HFFc6 (cell line): ENCODE results near the gene GOPC. TPM values are rescaled to one million over a fixed set of nuclear protein-coding genes. Genes with fewer than 3 reads are reported as not detected.
A peak's percentile ranks its signal among the peaks of the same experiment; 100 is the strongest.

ENCODE experiments used
- DNase-seq: peaks from one replicate; pipeline ENCODE4 v3.0.0-alpha.2; 2018
- H3K27ac Mint-ChIP-seq: 2 replicates; pipeline ENCODE4 v1.8.0; 2020; ENCODE audit warnings: mild to moderate bottlenecking, mixed read lengths
- H3K27me3 Mint-ChIP-seq: 2 replicates; pipeline ENCODE4 v1.8.0; 2021; ENCODE audit warnings: mild to moderate bottlenecking, moderate library complexity, mixed read lengths; ENCODE audit not compliant: insufficient read depth
- H3K36me3 Mint-ChIP-seq: 2 replicates; pipeline ENCODE4 v1.8.0; 2021; ENCODE audit warnings: low read depth, mixed read lengths
- H3K4me1 Mint-ChIP-seq: 2 replicates; pipeline ENCODE4 v1.8.0; 2020; ENCODE audit warnings: low read depth, mixed read lengths
- H3K4me3 Mint-ChIP-seq: 2 replicates; pipeline ENCODE4 v1.8.0; 2020; ENCODE audit warnings: mild to moderate bottlenecking, moderate library complexity, mixed read lengths
- H3K9me3 Mint-ChIP-seq: 2 replicates; pipeline ENCODE4 v1.8.0; 2020; ENCODE audit warnings: mild to moderate bottlenecking, mixed read lengths
- total RNA-seq, 6 experiments: library from RNA; stranded (reverse); fragmentation: NEBNext Ultra II Directional; extraction: Animal tissue kit (Norgen Biotek cat#: 25700); gene quantifications; 2 replicates in 1 of 6; 3 replicates in 5 of 6; pipeline ENCODE4 v1.2.3, GENCODE V29; 2021
- TF ChIP-seq, protein P1 (sequence below): fragments of 200-600 bp; sonication (generic); IDR thresholded peaks from 2 replicates; pipeline ENCODE4 v1.5.0; 2021; ENCODE audit warnings: antibody characterized with exemption, mild to moderate bottlenecking

GOPC gene
- total RNA-seq, 6 experiments from 2014 or later, result 40.5 to 51.8 (median 45.4) TPM

DNA sequence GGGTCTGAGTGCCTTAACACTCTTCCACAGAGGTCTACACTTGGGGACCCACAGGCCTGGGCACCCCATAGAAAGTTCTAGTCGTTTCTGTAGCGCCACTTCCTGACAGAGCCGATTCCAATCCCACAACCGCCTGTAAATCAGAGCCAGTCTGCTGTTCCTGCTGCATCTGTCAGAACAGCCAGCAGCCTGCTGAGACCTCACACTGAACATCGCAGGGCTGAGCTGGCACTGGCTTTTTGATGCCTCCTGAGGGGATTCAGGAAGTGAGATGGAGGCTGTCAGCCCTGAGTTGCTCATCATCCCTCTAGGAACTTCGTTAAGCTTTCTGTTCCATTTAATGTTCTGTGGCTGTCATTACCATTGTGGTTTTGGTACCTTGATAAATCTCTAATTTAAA is 71.0 kb downstream of the GOPC start:
- H3K27ac Mint-ChIP-seq, result peak overlapping the region; percentile 13; the same call in 1 of the 2 replicates
- H3K9me3 Mint-ChIP-seq, result no peaks in the 10 kb centered on the region
- H3K4me1 Mint-ChIP-seq, result peaks cover 26% of the 10 kb centered on the region
- no peaks in the 10 kb centered on the region; the same call in 1 of the 2 replicates for H3K27me3 Mint-ChIP-seq
- TF ChIP-seq, protein P1, sequence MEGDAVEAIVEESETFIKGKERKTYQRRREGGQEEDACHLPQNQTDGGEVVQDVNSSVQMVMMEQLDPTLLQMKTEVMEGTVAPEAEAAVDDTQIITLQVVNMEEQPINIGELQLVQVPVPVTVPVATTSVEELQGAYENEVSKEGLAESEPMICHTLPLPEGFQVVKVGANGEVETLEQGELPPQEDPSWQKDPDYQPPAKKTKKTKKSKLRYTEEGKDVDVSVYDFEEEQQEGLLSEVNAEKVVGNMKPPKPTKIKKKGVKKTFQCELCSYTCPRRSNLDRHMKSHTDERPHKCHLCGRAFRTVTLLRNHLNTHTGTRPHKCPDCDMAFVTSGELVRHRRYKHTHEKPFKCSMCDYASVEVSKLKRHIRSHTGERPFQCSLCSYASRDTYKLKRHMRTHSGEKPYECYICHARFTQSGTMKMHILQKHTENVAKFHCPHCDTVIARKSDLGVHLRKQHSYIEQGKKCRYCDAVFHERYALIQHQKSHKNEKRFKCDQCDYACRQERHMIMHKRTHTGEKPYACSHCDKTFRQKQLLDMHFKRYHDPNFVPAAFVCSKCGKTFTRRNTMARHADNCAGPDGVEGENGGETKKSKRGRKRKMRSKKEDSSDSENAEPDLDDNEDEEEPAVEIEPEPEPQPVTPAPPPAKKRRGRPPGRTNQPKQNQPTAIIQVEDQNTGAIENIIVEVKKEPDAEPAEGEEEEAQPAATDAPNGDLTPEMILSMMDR, result no peak
- H3K36me3 Mint-ChIP-seq, result peaks cover 16% of the 10 kb centered on the region
- H3K4me3 Mint-ChIP-seq, result no peak overlapping the region
- no peak for DNase-seq

DNA sequence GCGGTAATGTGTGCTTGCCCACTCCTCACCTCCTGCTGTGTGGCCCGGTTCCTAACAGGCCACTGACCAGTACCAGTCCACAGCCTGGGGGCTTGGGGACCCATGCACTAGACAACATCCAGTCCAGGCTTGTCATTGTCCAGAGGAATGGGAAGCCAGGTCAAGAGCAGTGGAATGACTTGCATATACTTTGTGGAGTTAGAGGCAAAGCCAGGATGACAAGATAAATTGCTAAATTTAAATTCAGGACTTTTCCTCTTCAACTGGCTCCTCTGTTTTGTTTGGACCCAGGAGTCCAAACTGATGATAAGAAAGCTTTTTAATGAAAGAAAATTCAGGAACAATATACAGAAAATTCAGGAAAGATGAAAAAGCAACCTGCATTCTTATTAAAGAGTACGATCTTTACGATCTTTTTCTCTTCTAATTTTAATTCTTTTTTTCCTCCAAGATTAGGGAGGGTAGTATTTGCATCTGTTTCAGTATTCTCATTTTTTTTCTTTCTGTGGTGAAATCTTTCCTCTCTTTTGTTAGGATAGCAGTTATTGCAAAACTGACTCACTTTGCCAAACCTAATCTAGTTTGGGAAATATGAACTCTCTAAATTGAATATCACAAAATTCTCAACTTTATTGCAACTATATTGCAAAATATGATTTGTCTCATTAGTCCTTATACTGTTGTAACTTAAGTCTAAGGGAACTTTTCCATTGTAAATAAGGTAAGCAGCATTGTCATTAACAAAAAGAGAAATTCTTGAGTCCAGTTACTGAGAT is 71.7 kb downstream of the GOPC start:
- no peak for DNase-seq
- no peak overlapping the region for H3K27ac Mint-ChIP-seq
- no peaks in the 10 kb centered on the region for H3K9me3 Mint-ChIP-seq
- H3K4me3 Mint-ChIP-seq, result no peak overlapping the region
- TF ChIP-seq, protein P1, result no peak
- peaks cover 21% of the 10 kb centered on the region for H3K4me1 Mint-ChIP-seq
- H3K27me3 Mint-ChIP-seq, result no peaks in the 10 kb centered on the region; the same call in 1 of the 2 replicates
- H3K36me3 Mint-ChIP-seq, result peaks cover 16% of the 10 kb centered on the region

DNA sequence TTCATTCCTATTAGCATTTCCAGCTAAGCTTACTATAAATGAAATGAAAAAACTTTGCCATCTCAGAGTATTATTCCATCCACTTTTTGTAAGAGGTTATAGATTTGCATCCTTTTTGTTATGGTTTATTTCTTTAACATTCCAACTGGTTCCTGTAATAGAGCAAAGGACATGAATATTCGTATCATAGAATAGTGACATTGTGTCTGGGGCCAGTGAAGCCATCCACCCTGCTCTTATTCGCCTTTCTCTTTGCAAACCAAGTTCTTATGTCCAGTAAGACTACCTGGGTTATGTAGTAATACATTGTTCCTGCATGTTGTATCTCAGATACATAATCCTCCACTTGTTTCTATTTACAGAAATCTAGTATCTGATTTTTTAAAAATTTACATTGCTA is 76.7 kb downstream of the GOPC start:
- Mint-ChIP-seq H3K36me3 (peaks cover 14% of the 10 kb centered on the region), H3K9me3 (no peaks in the 10 kb centered on the region), H3K4me3 (no peak overlapping the region), H3K27me3 (no peaks in the 10 kb centered on the region; the same call in 1 of the 2 replicates), H3K27ac (no peak overlapping the region), H3K4me1 (peaks cover 33% of the 10 kb centered on the region)
- TF ChIP-seq, protein P1, result no peak
- no peak for DNase-seq

DNA sequence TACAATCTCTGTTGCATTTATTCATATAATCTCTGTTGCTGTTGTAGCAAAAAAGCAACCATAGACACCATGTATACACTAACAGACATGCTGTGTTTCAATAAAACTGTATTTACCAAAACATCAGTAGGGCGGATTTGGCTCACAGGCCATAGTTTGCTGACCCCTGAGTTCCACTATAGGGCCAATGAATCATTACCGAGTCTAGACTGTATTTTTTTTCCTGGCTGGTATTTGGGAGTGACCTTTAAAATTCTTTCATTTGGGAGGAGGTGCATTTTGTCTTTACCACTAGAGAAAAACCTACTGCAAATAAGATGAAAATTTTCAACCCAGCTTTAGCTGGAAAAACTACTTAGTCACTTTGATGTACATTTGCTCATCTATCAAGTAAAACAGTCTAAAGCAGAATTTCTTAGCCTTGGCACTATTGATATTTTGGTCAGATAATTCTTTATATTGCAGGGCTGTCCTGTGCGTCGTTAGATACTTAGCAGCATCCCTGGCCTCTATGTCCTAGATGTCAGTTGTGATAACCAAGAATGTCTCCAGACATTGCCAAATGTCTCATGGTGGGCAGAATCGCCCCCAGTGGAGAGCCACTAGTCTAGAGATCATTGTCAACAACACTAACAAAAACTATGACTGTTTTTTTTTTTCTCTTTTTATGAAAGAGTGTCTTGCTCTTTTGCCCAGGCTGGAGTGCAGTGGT is 80.4 kb downstream of the GOPC start:
- no peak overlapping the region for H3K27ac Mint-ChIP-seq
- H3K4me3 Mint-ChIP-seq, result no peak overlapping the region
- TF ChIP-seq, protein P1, result no peak
- H3K27me3 Mint-ChIP-seq, result no peaks in the 10 kb centered on the region; the same call in 1 of the 2 replicates
- peaks cover 28% of the 10 kb centered on the region for H3K4me1 Mint-ChIP-seq
- no peaks in the 10 kb centered on the region for H3K9me3 Mint-ChIP-seq
- peaks cover 36% of the 10 kb centered on the region for H3K36me3 Mint-ChIP-seq
- DNase-seq, result no peak

DNA sequence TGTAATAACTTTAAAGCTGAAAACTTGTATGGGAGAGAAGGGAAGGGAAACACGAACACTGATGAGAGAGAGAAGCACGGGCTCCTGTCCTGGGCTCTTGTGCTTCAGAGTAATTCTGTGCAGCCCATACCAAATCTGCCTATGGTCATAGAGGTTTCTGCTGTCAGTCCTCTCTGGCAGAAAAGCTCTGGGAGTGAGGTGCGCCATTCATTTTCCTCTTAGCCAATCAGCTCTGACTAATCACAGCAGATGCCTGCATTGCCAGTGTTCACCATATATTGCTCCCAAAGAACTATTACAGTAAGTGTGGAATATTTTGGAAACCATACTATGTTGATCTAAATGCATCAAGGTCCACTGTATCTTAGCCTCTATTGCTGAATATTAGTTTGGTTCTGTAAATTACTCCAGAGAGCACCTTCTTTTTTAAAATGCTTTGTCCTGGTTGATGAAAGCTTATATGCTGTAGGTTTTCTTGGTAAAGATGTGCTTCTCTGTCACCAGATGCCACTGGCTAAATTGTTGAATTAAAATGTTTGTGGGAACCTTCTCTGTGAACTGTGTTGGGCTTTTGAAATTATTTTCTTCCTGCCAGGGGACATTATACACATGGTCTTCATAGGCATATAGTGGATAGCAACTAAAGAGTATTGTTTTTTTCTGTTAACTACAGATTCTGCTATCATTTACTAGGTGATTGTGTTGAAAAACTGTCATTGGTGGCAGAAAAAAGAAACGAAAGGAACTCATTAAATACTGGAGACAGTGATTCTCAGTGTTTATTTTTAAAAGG is 81.5 kb downstream of the GOPC start:
- no peaks in the 10 kb centered on the region; the same call in 1 of the 2 replicates for H3K27me3 Mint-ChIP-seq
- peaks cover 41% of the 10 kb centered on the region for H3K36me3 Mint-ChIP-seq
- peaks cover 29% of the 10 kb centered on the region for H3K4me1 Mint-ChIP-seq
- TF ChIP-seq, protein P1, result no peak
- no peaks in the 10 kb centered on the region for H3K9me3 Mint-ChIP-seq
- DNase-seq, result no peak
- H3K27ac Mint-ChIP-seq, result peak overlapping the region; percentile 30; the same call in 1 of the 2 replicates
- no peak overlapping the region for H3K4me3 Mint-ChIP-seq
